NK-92 (cell line): ENCODE measurements around the gene TPRN.

ENCODE experiments used
- DNase-seq: peaks from one replicate; lab custom pipeline; 2025; ENCODE audit not compliant: unreplicated experiment; lab: John Stamatoyannopoulos, UW

TPRN gene

GRCh38 chr9:137146527-137146918, 54.0 kb downstream of the TPRN start:
- DNase-seq: no peak

- DNase-seq: no peak
These were observed 54.6 kb downstream of the TPRN start for GRCh38 chr9:137145731-137146526.

- DNase-seq: no peak
These were observed 57.1 kb downstream of the TPRN start for GRCh38 chr9:137143459-137143858.

GRCh38 chr9:137141976-137142936, 58.3 kb downstream of the TPRN start:
- no peak for DNase-seq
